HUES48 (cell line): ENCODE data around the gene SAMHD1.
"Not testable (repeated sequence)": the region's sequence is repeated elsewhere in the genome, so short reads cannot be mapped to it uniquely, and the experiment has no call there.

Experiments used
- H3K27ac ChIP-seq: one replicate; pipeline ENCODE4 v1.7.0; 2013; ENCODE audit warnings: low read depth, low read length, inconsistent platforms
- H3K27me3 ChIP-seq: 2 replicates; pipeline ENCODE4 v1.6.1; 2013; ENCODE audit warnings: mild to moderate bottlenecking, low read length; ENCODE audit not compliant: control insufficient read depth, insufficient read depth
- H3K36me3 ChIP-seq: 2 replicates; pipeline ENCODE4 v1.6.1; 2013; ENCODE audit warnings: low read length; ENCODE audit not compliant: control insufficient read depth, insufficient read depth
- H3K4me1 ChIP-seq: 2 replicates; pipeline ENCODE4 v1.6.1; 2013; ENCODE audit warnings: mild to moderate bottlenecking, low read length; ENCODE audit not compliant: control insufficient read depth, insufficient read depth
- H3K4me3 ChIP-seq: 2 replicates; pipeline ENCODE4 v1.5.1; 2013; ENCODE audit warnings: mild to moderate bottlenecking, low read depth, low read length
- H3K9ac ChIP-seq: 2 replicates; pipeline ENCODE4 v1.6.1; 2013; ENCODE audit warnings: mild to moderate bottlenecking, low read depth, low read length, moderate library complexity
- H3K9me3 ChIP-seq: 2 replicates; pipeline ENCODE4 v1.6.1; 2013; ENCODE audit warnings: low read length; ENCODE audit not compliant: control insufficient read depth, insufficient read depth

Gene SAMHD1

DNA sequence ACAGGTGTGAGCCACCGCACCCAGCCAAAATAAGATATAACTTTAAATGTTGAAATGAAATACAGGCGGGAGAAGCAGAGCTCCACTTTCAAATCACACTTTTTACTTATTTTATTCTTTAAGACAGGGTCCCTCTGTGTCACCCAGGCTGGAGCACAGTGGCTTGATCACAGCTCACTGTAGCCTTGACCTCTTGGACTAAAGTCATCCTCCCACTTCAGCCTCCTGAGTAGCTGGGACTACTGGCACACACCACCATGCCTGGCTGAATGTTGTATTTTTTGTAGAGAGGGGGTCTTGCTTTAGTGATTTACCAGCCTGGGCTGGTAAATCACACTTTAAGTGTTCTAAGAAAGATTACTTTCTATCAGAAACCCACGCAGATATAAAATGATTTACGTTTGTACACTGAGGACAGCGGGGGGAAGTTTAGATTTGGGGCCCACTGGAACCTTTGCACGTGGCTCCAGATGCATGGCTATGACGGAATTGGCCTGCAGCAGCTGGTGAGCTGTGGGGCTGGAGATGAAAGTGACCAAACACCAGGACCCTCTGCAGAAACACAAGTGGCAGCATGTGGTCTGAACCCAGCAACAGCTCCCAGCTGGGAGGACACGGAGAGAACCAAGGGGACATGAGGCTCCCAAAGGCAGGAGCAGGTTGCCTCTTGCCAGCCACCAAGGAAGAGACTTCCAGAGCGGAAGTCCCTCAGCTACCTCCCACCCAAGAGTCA is 102.0 kb downstream of the SAMHD1 start:
- H3K4me1 ChIP-seq, result peaks cover 5% of the 10 kb centered on the region; the same call in 1 of the 2 replicates
- no peak overlapping the region for H3K27ac ChIP-seq
- no peak overlapping the region for H3K9ac ChIP-seq
- no peak overlapping the region for H3K4me3 ChIP-seq
- H3K9me3 ChIP-seq, result peaks cover 5% of the 10 kb centered on the region
- no peaks in the 10 kb centered on the region for H3K27me3 ChIP-seq
- no peaks in the 10 kb centered on the region for H3K36me3 ChIP-seq

DNA sequence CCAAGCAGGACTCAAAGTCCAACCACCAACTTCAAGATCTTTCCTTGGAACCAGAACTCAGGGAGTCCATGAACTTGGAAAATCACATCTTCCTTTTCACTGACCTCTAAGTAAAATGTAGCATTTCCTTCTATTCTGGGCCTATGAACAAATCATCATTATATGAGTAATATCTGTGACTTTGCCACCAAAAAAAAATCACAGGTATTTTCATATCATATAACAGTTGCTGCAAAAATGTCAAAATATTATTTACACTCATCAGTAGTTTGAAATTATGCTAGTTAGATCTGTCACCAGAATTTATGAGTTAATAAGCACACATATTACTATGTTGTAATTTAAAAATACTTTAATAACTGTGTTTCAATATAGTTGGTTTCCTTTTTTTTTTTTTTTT is 102.8 kb downstream of the SAMHD1 start:
- no peaks in the 10 kb centered on the region for H3K36me3 ChIP-seq
- H3K9ac ChIP-seq, result no peak overlapping the region
- H3K27ac ChIP-seq, result no peak overlapping the region
- H3K4me1 ChIP-seq, result peaks cover 5% of the 10 kb centered on the region; the same call in 1 of the 2 replicates
- H3K4me3 ChIP-seq, result no peak overlapping the region
- no peaks in the 10 kb centered on the region for H3K27me3 ChIP-seq
- peaks cover 5% of the 10 kb centered on the region for H3K9me3 ChIP-seq

DNA sequence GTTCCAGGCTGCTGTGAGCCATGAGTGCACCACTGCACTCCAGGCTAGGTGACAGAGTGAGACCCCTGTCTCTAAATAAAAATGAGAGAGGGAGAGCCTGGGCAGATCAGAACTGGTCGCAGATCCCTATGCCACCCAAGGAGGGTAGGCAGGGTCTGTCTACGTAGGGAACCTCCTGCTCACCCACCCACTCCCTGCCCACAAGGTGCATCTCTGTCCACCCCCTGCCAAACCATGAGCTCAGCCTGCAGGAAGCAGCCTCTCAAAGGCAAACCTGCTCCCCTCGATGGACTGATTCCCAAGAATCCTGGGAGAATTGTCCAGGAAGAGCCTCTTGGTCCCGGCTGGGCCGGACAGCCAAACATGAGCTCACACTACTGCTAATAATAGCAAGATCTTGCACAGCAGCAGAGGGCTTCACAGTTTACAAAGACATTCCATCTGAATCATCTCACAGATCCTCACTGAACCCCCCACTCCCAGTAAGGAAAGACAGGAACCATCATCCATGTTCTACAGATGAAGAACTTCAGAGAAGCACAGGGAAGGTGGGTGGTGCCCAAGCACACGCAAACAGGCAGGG is 103.3 kb downstream of the SAMHD1 start:
- Histone ChIP-seq H3K4me1 (peaks cover 5% of the 10 kb centered on the region; the same call in 1 of the 2 replicates), H3K9me3 (peaks cover 5% of the 10 kb centered on the region), H3K36me3 (no peaks in the 10 kb centered on the region), H3K27ac (no peak overlapping the region), H3K4me3 (no peak overlapping the region), H3K9ac (no peak overlapping the region), H3K27me3 (no peaks in the 10 kb centered on the region)

DNA sequence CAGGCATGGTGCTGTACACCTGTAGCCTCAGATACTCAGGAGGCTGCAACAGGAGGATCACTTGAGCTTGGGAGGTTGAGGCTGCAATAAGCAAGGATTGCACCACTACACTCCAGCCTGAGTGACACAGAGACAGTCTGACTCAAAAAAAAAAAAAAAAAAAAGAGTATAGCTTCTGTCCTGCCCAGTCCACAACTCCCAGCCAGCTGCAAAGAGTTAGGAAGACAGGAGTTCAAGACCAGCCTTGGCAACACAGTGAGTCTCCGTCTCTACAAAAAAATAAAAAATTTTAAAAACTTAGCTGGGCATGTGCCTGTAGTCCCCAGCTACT is 103.8 kb downstream of the SAMHD1 start:
- peaks cover 5% of the 10 kb centered on the region for H3K9me3 ChIP-seq
- H3K4me1 ChIP-seq, result peaks cover 5% of the 10 kb centered on the region; the same call in 1 of the 2 replicates
- H3K27ac ChIP-seq, result no peak overlapping the region
- no peak overlapping the region for H3K4me3 ChIP-seq
- H3K9ac ChIP-seq, result no peak overlapping the region
- H3K27me3 ChIP-seq, result no peaks in the 10 kb centered on the region
- no peaks in the 10 kb centered on the region for H3K36me3 ChIP-seq

DNA sequence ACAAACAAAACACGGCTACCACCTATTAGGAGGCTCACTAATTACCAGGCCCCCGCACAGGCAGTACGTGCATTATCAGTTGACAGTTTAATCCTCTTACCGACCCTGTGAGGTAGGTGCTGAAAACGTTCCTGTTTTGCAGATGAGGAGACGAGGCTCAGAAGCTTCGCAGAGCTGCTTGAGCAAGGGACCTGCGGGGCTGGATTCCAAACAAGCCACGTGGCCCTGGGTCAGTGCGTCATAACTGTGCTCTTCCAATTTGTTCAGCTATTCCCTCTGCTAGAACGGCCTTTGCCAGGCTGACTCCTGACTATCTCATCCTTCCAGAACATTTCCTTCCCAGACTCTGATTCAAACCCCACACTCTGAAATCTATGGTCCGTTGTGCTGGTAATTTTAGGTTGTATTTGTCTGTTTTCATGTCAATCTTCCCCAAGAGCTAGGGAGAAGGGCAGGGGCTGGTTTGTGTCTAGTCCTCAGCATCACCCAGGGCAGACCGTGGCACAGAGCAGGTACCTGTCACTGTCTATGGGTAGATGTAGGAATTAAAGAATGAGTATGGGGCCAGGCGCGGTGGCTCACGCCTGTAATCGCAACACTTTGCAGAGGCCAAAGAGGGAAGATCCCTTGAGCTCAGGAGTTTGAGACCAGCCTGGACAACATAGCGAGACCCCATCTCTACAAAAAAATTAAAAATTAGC is 104.3 kb downstream of the SAMHD1 start:
- H3K9ac ChIP-seq, result no peak overlapping the region
- peak overlapping the region; percentile 19 for H3K27ac ChIP-seq
- H3K27me3 ChIP-seq, result no peaks in the 10 kb centered on the region
- peaks cover 5% of the 10 kb centered on the region for H3K9me3 ChIP-seq
- H3K4me1 ChIP-seq, result peaks cover 6% of the 10 kb centered on the region
- H3K4me3 ChIP-seq, result no peak overlapping the region
- H3K36me3 ChIP-seq, result no peaks in the 10 kb centered on the region

DNA sequence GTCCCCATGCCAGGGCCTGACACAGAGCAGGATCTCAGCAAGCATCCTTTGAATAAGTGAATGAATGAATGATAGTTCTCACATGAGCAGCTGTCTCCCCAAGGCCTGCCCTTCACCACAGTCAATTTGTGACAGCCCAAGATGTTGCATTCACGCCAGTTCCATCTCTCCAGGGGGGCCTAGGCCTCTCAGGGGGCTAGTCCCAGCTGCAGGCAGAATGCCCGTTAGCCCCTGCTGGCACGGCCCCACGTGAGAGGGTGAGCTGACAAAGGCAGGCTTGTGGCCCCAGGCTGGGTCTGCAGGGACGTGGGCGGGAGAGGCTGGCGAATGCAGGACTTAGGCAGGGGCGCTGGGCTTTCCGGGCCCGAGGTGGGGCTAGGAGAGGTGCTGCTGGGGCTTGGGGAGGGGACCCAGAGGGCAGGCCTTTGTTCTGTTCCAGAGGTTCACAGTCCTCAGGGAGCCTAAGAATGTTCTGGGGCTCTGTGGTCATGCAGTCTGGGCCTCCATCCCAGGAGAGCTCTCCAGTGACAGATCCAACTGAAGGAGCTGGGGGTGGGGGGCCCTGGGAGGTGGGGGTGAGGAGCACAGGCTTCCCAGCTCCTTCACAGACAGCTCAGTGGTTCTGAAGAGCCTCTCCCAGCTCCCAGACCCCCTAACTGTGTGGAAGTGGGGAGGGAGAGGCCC is 106.1 kb downstream of the SAMHD1 start:
- H3K27me3 ChIP-seq, result no peaks in the 10 kb centered on the region
- peaks cover 8% of the 10 kb centered on the region for H3K4me1 ChIP-seq
- no peaks in the 10 kb centered on the region for H3K36me3 ChIP-seq
- no peak overlapping the region for H3K4me3 ChIP-seq
- H3K27ac ChIP-seq, result peak overlapping the region; percentile 40
- no peak overlapping the region for H3K9ac ChIP-seq
- no peaks in the 10 kb centered on the region for H3K9me3 ChIP-seq

DNA sequence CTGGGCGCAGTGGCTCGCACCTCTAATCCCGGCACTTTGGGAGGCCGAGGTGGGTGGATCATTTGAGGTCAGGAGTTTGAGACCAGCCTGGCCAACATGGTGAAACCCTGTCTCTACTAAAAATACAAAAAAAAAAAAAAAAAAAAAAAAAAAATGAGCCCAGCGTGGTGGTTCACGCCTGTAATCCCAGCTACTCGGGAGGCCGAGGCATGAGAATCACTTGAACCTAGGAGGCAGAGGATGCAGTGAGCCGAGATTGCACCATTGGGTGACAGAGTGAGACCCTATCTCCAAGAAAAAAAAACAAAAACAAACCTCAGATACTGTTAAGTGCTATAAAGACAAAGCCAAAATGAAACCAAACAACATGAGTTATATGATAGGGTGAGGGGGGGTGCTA is 110.5 kb downstream of the SAMHD1 start:
- H3K27ac ChIP-seq, H3K9ac ChIP-seq, H3K4me1 ChIP-seq, H3K27me3 ChIP-seq, H3K4me3 ChIP-seq, H3K36me3 ChIP-seq, H3K9me3 ChIP-seq: not testable (repeated sequence)
